ENCODE results near the gene KCNMB3.
"Not testable (repeated sequence)": the region's sequence is repeated elsewhere in the genome, so short reads cannot be mapped to it uniquely, and the experiment has no call there.

The KCNMB3 gene

GRCh38 chr3:179263134-179263533 is 12.2 kb upstream of the KCNMB3 start:
- no peak for DNase-seq

- DNase-seq, result peak in 13 of 14 donors; percentile 4 to 67 (median 33)
Observed at GRCh38 chr3:179260949-179261765, 10.2 kb upstream of the KCNMB3 start.

GRCh38 chr3:179259959-179260756 is 9.2 kb upstream of the KCNMB3 start:
- not testable (repeated sequence) for DNase-seq

- no peak for DNase-seq
Observed at GRCh38 chr3:179258820-179259219, 7.9 kb upstream of the KCNMB3 start.

- not testable (repeated sequence) for DNase-seq
Observed at GRCh38 chr3:179257742-179258141, 6.8 kb upstream of the KCNMB3 start.

- no peak for DNase-seq
Observed at GRCh38 chr3:179256813-179257212, 5.9 kb upstream of the KCNMB3 start.

- DNase-seq, result no peak
Observed at GRCh38 chr3:179247289-179248015, 3.5 kb downstream of the KCNMB3 start.

- no peak for DNase-seq
Observed at GRCh38 chr3:179244878-179245277, 6.0 kb downstream of the KCNMB3 start.

GRCh38 chr3:179242859-179243258 is 8.1 kb downstream of the KCNMB3 start:
- not testable (repeated sequence) for DNase-seq

GRCh38 chr3:179240299-179240698 is 10.6 kb downstream of the KCNMB3 start:
- not testable (repeated sequence) for DNase-seq

- no peak for DNase-seq
Observed at GRCh38 chr3:179236669-179237301, 14.1 kb downstream of the KCNMB3 start.

- no peak for DNase-seq
Observed at GRCh38 chr3:179234199-179234598, 16.7 kb downstream of the KCNMB3 start.

- no peak for DNase-seq
Observed at GRCh38 chr3:179233043-179233442, 17.9 kb downstream of the KCNMB3 start.

- DNase-seq, result no peak
Observed at GRCh38 chr3:179229177-179229576, 21.7 kb downstream of the KCNMB3 start.

GRCh38 chr3:179227349-179227748 is 23.6 kb downstream of the KCNMB3 start:
- no peak for DNase-seq

- DNase-seq, result no peak
Observed at GRCh38 chr3:179224584-179224983, 26.3 kb downstream of the KCNMB3 start.

- DNase-seq, result no peak
Observed at GRCh38 chr3:179223548-179223947, 27.4 kb downstream of the KCNMB3 start.

- not testable (repeated sequence) for DNase-seq
Observed at GRCh38 chr3:179218213-179218612, 32.7 kb downstream of the KCNMB3 start.

- DNase-seq, result not testable (repeated sequence)
Observed at GRCh38 chr3:179215550-179215949, 35.4 kb downstream of the KCNMB3 start.

- no peak for DNase-seq
Observed at GRCh38 chr3:179200790-179201189, 50.1 kb downstream of the KCNMB3 start.

GRCh38 chr3:179196700-179197099 is 54.2 kb downstream of the KCNMB3 start:
- DNase-seq, result no peak

GRCh38 chr3:179196098-179196497 is 54.8 kb downstream of the KCNMB3 start:
- DNase-seq, result no peak
